ENCODE data around the gene CCIN. TPM values are rescaled to one million over a fixed set of nuclear protein-coding genes. Genes with fewer than 3 reads are reported as not detected.

The CCIN gene
- total RNA-seq, 1 donor from 2014 or later: 1.9 TPM

GRCh38 chr9:36144309-36145232, 24.6 kb upstream of the CCIN start:
- Histone ChIP-seq H3K4me1 (ENCODE audit: insufficient read depth, low read length) (peaks cover 22% of the 10 kb centered on the region), H4K20me1 (ENCODE audit: insufficient read depth, low read length) (peaks cover 63% of the 10 kb centered on the region), H3K9ac (ENCODE audit: low read length) (no peak overlapping the region), H3K27me3 (ENCODE audit: insufficient read depth, low read length) (no peaks in the 10 kb centered on the region), H3K79me2 (ENCODE audit: insufficient read depth, low read length) (peaks cover 49% of the 10 kb centered on the region), H3K4me2 (ENCODE audit: low read length) (no peak overlapping the region), H3K27ac (ENCODE audit: low read depth, low read length) (no peak overlapping the region), H3K4me3 (ENCODE audit: insufficient read depth, low read depth, low read length) (no peak overlapping the region), H2AFZ (ENCODE audit: low read depth, low read length) (no peak overlapping the region), H3K36me3 (ENCODE audit: insufficient read depth, low read length) (no peaks in the 10 kb centered on the region), H3K9me3 (ENCODE audit: insufficient read depth, low read depth, low read length) (no peaks in the 10 kb centered on the region)
- TF ChIP-seq CTCF (IDR thresholded peaks at IDR 0.05; ENCODE audit: insufficient read depth, low read depth, low read length): no peak
- no peak for TF ChIP-seq EZH2 (IDR thresholded peaks at IDR 0.05; ENCODE audit: insufficient read depth, low read length)
- Mint-ChIP-seq H3K27me3 (ENCODE audit: low read depth, unreplicated experiment) (no peaks in the 10 kb centered on the region), H3K36me3 (ENCODE audit: low read depth, unreplicated experiment) (peaks cover 48% of the 10 kb centered on the region), H3K4me1 (ENCODE audit: low read depth, unreplicated experiment) (peaks cover 65% of the 10 kb centered on the region), H3K4me3 (ENCODE audit: unreplicated experiment) (no peak overlapping the region), H3K27ac (ENCODE audit: unreplicated experiment) (no peak overlapping the region), H3K9me3 (ENCODE audit: unreplicated experiment) (peaks cover 13% of the 10 kb centered on the region)
- FAIRE-seq (no peak), DNase-seq (ENCODE audit: low read depth) (no peak)

- Histone ChIP-seq H3K27me3 (ENCODE audit: insufficient read depth, low read length) (no peaks in the 10 kb centered on the region), H3K36me3 (ENCODE audit: insufficient read depth, low read length) (no peaks in the 10 kb centered on the region), H3K27ac (ENCODE audit: low read depth, low read length) (no peak overlapping the region), H3K4me3 (ENCODE audit: insufficient read depth, low read depth, low read length) (no peak overlapping the region), H3K9me3 (ENCODE audit: insufficient read depth, low read depth, low read length) (no peaks in the 10 kb centered on the region), H3K4me1 (ENCODE audit: insufficient read depth, low read length) (peaks cover 32% of the 10 kb centered on the region), H3K79me2 (ENCODE audit: insufficient read depth, low read length) (peaks cover 35% of the 10 kb centered on the region), H3K9ac (ENCODE audit: low read length) (no peak overlapping the region), H3K4me2 (ENCODE audit: low read length) (no peak overlapping the region), H4K20me1 (ENCODE audit: insufficient read depth, low read length) (peaks cover 49% of the 10 kb centered on the region), H2AFZ (ENCODE audit: low read depth, low read length) (no peak overlapping the region)
- H3K9me3 Mint-ChIP-seq (ENCODE audit: unreplicated experiment): peaks cover 13% of the 10 kb centered on the region
- DNase-seq (ENCODE audit: low read depth): no peak
- no peaks in the 10 kb centered on the region for H3K27me3 Mint-ChIP-seq (ENCODE audit: low read depth, unreplicated experiment)
- H3K4me1 Mint-ChIP-seq (ENCODE audit: low read depth, unreplicated experiment): peaks cover 67% of the 10 kb centered on the region
- peaks cover 52% of the 10 kb centered on the region for H3K36me3 Mint-ChIP-seq (ENCODE audit: low read depth, unreplicated experiment)
- no peak overlapping the region for H3K27ac Mint-ChIP-seq (ENCODE audit: unreplicated experiment)
- TF ChIP-seq CTCF (IDR thresholded peaks at IDR 0.05; ENCODE audit: insufficient read depth, low read depth, low read length) (no peak), EZH2 (IDR thresholded peaks at IDR 0.05; ENCODE audit: insufficient read depth, low read length) (no peak)
- no peak for FAIRE-seq
- H3K4me3 Mint-ChIP-seq (ENCODE audit: unreplicated experiment): no peak overlapping the region
These were observed 23.2 kb upstream of the CCIN start for GRCh38 chr9:36145970-36146369.

GRCh38 chr9:36146651-36147050, 22.5 kb upstream of the CCIN start:
- FAIRE-seq (no peak), DNase-seq (ENCODE audit: low read depth) (no peak)
- H3K9me3 Mint-ChIP-seq (ENCODE audit: unreplicated experiment): peaks cover 13% of the 10 kb centered on the region
- H2AFZ ChIP-seq (ENCODE audit: low read depth, low read length): no peak overlapping the region
- H3K4me2 ChIP-seq (ENCODE audit: low read length): no peak overlapping the region
- no peak overlapping the region for H3K4me3 ChIP-seq (ENCODE audit: insufficient read depth, low read depth, low read length)
- no peaks in the 10 kb centered on the region for H3K9me3 ChIP-seq (ENCODE audit: insufficient read depth, low read depth, low read length)
- no peaks in the 10 kb centered on the region for H3K27me3 ChIP-seq (ENCODE audit: insufficient read depth, low read length)
- peak overlapping the region; percentile 41 for H3K27ac Mint-ChIP-seq (ENCODE audit: unreplicated experiment)
- H3K27ac ChIP-seq (ENCODE audit: low read depth, low read length): no peak overlapping the region
- TF ChIP-seq CTCF (IDR thresholded peaks at IDR 0.05; ENCODE audit: insufficient read depth, low read depth, low read length): no peak
- no peak for TF ChIP-seq EZH2 (IDR thresholded peaks at IDR 0.05; ENCODE audit: insufficient read depth, low read length)
- H3K36me3 Mint-ChIP-seq (ENCODE audit: low read depth, unreplicated experiment): peaks cover 51% of the 10 kb centered on the region
- no peaks in the 10 kb centered on the region for H3K27me3 Mint-ChIP-seq (ENCODE audit: low read depth, unreplicated experiment)
- no peak overlapping the region for H3K9ac ChIP-seq (ENCODE audit: low read length)
- peaks cover 33% of the 10 kb centered on the region for H3K79me2 ChIP-seq (ENCODE audit: insufficient read depth, low read length)
- no peaks in the 10 kb centered on the region for H3K36me3 ChIP-seq (ENCODE audit: insufficient read depth, low read length)
- peaks cover 35% of the 10 kb centered on the region for H3K4me1 ChIP-seq (ENCODE audit: insufficient read depth, low read length)
- H4K20me1 ChIP-seq (ENCODE audit: insufficient read depth, low read length): peaks cover 42% of the 10 kb centered on the region
- peak overlapping the region; percentile 73 for H3K4me3 Mint-ChIP-seq (ENCODE audit: unreplicated experiment)
- H3K4me1 Mint-ChIP-seq (ENCODE audit: low read depth, unreplicated experiment): peaks cover 65% of the 10 kb centered on the region

All from astrocyte (in vitro differentiated cells and primary cell).